Erythroblast (primary cell): Measurements from ENCODE around the gene SLC29A2.

Source experiments
- GATA1 ChIP-seq: IDR thresholded peaks from 2 replicates; pipeline ENCODE4 v1.6.1; 2011; ENCODE audit warnings: low read depth, mild to moderate bottlenecking, control low read depth, low read length, moderate library complexity
- POLR2A ChIP-seq: IDR thresholded peaks from 2 replicates; pipeline ENCODE4 v1.6.1; 2011; ENCODE audit warnings: mild to moderate bottlenecking, low read length

- TF ChIP-seq POLR2A (peak; percentile 88), GATA1 (no peak)
These were observed 26.8 kb downstream of the SLC29A2 start, which contains the start of gene BRMS1 for GRCh38 chr11:66344550-66345315.
